GM12865 (cell line): ENCODE results near the gene ZNF646.

Experiments
- DNase-seq: peaks from one replicate; pipeline ENCODE4 v3.0.0; 2010; ENCODE audit warnings: low read depth
- H3K4me3 ChIP-seq: 2 replicates; pipeline ENCODE4 v1.5.1; 2011; ENCODE audit warnings: mild to moderate bottlenecking, low read depth, low read length, control low read depth
- CTCF ChIP-seq: IDR thresholded peaks from 2 replicates; pipeline ENCODE4 v1.5.1; 2011; ENCODE audit warnings: low read length, control low read depth, low read depth, inconsistent platforms; ENCODE audit not compliant: insufficient read depth; ENCODE audit errors: missing control alignments

ZNF646 gene

GRCh38 chr16:31073970-31074813 lies at the start of gene ZNF646, which contains the start of gene ZNF668:
TSS of gene ZNF646 (plus strand) at chr16:31074422. CDS start at chr16:31076325, 1,903 bp downstream.
TSS of gene ZNF668 (minus strand) at chr16:31074240. CDS start at chr16:31064459, 9,781 bp downstream.
- peak within 1 kb of the TSS; percentile 83 for H3K4me3 ChIP-seq
- DNase-seq = peak; percentile 100
- no peak for TF ChIP-seq CTCF

- no peak for TF ChIP-seq CTCF
- no peak overlapping the region for H3K4me3 ChIP-seq
- DNase-seq = no peak
Observed at GRCh38 chr16:31025339-31025738, 48.9 kb upstream of the ZNF646 start.

- H3K4me3 ChIP-seq = no peak overlapping the region
- no peak for TF ChIP-seq CTCF
- no peak for DNase-seq
Observed at GRCh38 chr16:31029272-31029671, 45.0 kb upstream of the ZNF646 start.

GRCh38 chr16:31031276-31031675 lies 42.9 kb upstream of the ZNF646 start:
- no peak for DNase-seq
- H3K4me3 ChIP-seq = no peak overlapping the region
- no peak for TF ChIP-seq CTCF

GRCh38 chr16:31032736-31033708 lies 41.2 kb upstream of the ZNF646 start, which contains the start of gene STX4:
TSS of gene STX4 (plus strand) at chr16:31033558. CDS start at chr16:31033806, 248 bp downstream.
- DNase-seq = peak; percentile 99
- no peak for TF ChIP-seq CTCF
- peak within 1 kb of the TSS; percentile 92 for H3K4me3 ChIP-seq

GRCh38 chr16:31033709-31034492 lies 40.3 kb upstream of the ZNF646 start:
- H3K4me3 ChIP-seq = peak overlapping the region; percentile 92
- TF ChIP-seq CTCF = no peak
- peak; percentile 85 for DNase-seq
